ENCODE results near the gene SFTA2. TPM values are rescaled to one million over a fixed set of nuclear protein-coding genes. Genes with fewer than 3 reads are reported as not detected.

The SFTA2 gene
- polyA plus RNA-seq, 1 experiment = not detected

GRCh38 chr6:30891816-30892538 lies 40.0 kb downstream of the SFTA2 start:
- Histone ChIP-seq H3K9me3 (ENCODE audit: control insufficient read depth, insufficient read depth, low read length) (no peaks in the 10 kb centered on the region; the same call in 1 of the 2 replicates), H3K27me3 (ENCODE audit: control insufficient read depth, insufficient read depth, low read length) (no peaks in the 10 kb centered on the region), H3K4me3 (ENCODE audit: low read depth, low read length) (no peak overlapping the region), H3K27ac (ENCODE audit: low read depth, low read length) (no peak overlapping the region)
- DNase-seq (ENCODE audit: low read depth, low spot score) = no peak
- CTCF ChIA-PET = interaction anchor here (1.3 kb wide), 1 partner anchor 48 kb away, joined by 3 read pairs; no protein-coding TSS in a partner anchor
- no peak for TF ChIP-seq CTCF (IDR thresholded peaks at IDR 0.05; ENCODE audit: low read depth, low read length)
- POLR2A ChIA-PET = no interaction called here

GRCh38 chr6:30891450-30891723 lies 40.6 kb downstream of the SFTA2 start:
- TF ChIP-seq CTCF (IDR thresholded peaks at IDR 0.05; ENCODE audit: low read depth, low read length) = no peak
- POLR2A ChIA-PET = no interaction called here

GRCh38 chr6:30890646-30891449 lies 41.1 kb downstream of the SFTA2 start:
- no peak for DNase-seq (ENCODE audit: low read depth, low spot score)
- H3K27ac ChIP-seq (ENCODE audit: low read depth, low read length) = no peak overlapping the region
- no peaks in the 10 kb centered on the region; the same call in 1 of the 2 replicates for H3K9me3 ChIP-seq (ENCODE audit: control insufficient read depth, insufficient read depth, low read length)
- ChIA-PET POLR2A (no interaction called here), CTCF (interaction anchor here (1.0 to 2.3 kb wide), 3 partner anchors 23 to 196 kb away, joined by 3 to 5 read pairs (median 3); partner anchors contain the start of gene VARS2)
- no peaks in the 10 kb centered on the region for H3K27me3 ChIP-seq (ENCODE audit: control insufficient read depth, insufficient read depth, low read length)
- H3K4me3 ChIP-seq (ENCODE audit: low read depth, low read length) = no peak overlapping the region
- TF ChIP-seq CTCF (IDR thresholded peaks at IDR 0.05; ENCODE audit: low read depth, low read length) = no peak

More at GRCh38 chr6:30891450-30891723, 40.6 kb downstream of the SFTA2 start:
- H3K9me3 ChIP-seq (ENCODE audit: control insufficient read depth, insufficient read depth, low read length) = no peaks in the 10 kb centered on the region; the same call in 1 of the 2 replicates
- no peak overlapping the region for H3K4me3 ChIP-seq (ENCODE audit: low read depth, low read length)
- H3K27ac ChIP-seq (ENCODE audit: low read depth, low read length) = no peak overlapping the region
- no peak for DNase-seq (ENCODE audit: low read depth, low spot score)
- CTCF ChIA-PET = interaction anchor here (1.0 to 1.3 kb wide), 2 partner anchors 23 to 47 kb away, joined by 3 read pairs; partner anchors contain the start of gene VARS2
- no peaks in the 10 kb centered on the region for H3K27me3 ChIP-seq (ENCODE audit: control insufficient read depth, insufficient read depth, low read length)

- Histone ChIP-seq H3K27me3 (ENCODE audit: control insufficient read depth, insufficient read depth, low read length) (no peaks in the 10 kb centered on the region), H3K9me3 (ENCODE audit: control insufficient read depth, insufficient read depth, low read length) (no peaks in the 10 kb centered on the region; the same call in 1 of the 2 replicates), H3K27ac (ENCODE audit: low read depth, low read length) (no peak overlapping the region), H3K4me3 (ENCODE audit: low read depth, low read length) (no peak overlapping the region)
- ChIA-PET CTCF (interaction anchor here (1.0 to 2.3 kb wide), 4 partner anchors 24 to 197 kb away, joined by 3 to 5 read pairs (median 4); partner anchors contain the start of gene VARS2), POLR2A (no interaction called here)
- DNase-seq (ENCODE audit: low read depth, low spot score) = no peak
- TF ChIP-seq CTCF (IDR thresholded peaks at IDR 0.05; ENCODE audit: low read depth, low read length) = no peak
These were observed 41.9 kb downstream of the SFTA2 start for GRCh38 chr6:30889921-30890645.
